Bronchial epithelial cell (primary cell): ENCODE results near the gene KHDC1. TPM values are rescaled to one million over a fixed set of nuclear protein-coding genes. Genes with fewer than 3 reads are reported as not detected.
"Not testable (repeated sequence)": the region's sequence is repeated elsewhere in the genome, so short reads cannot be mapped to it uniquely, and the experiment has no call there.

Experiments
- DNase-seq: peaks from one replicate; pipeline ENCODE4 v3.0.0-alpha.2; 2010; ENCODE audit warnings: low read depth
- FAIRE-seq: peaks from 2 replicates; lab custom pipeline; 2011; peaks lifted over from hg19 to GRCh38; lab: Jason Lieb, UNC
- H3K27me3 ChIP-seq: 2 replicates; pipeline ENCODE4 v1.5.1; 2011; ENCODE audit warnings: low read length; ENCODE audit not compliant: control insufficient read depth, insufficient read depth
- H3K36me3 ChIP-seq: 2 replicates; pipeline ENCODE4 v1.5.1; 2011; ENCODE audit warnings: low read length; ENCODE audit not compliant: control insufficient read depth, insufficient read depth
- H3K4me3 ChIP-seq: 2 replicates; pipeline ENCODE4 v1.5.1; 2011; ENCODE audit warnings: mild to moderate bottlenecking, low read depth, low read length, control low read depth
- total RNA-seq: library from RNA; depleted of rRNA; stranded (reverse); fragments of >200 nt; gene quantifications from 2 replicates; pipeline ENCODE4 v1.2.1, GENCODE V29; 2014
- TF ChIP-seq, protein P1 (sequence below): IDR thresholded peaks from 2 replicates; pipeline ENCODE4 v1.5.1; 2011; ENCODE audit warnings: mild to moderate bottlenecking, moderate library complexity, low read length, control low read depth, inconsistent platforms; ENCODE audit not compliant: insufficient read depth, severe bottlenecking

KHDC1 gene
- total RNA-seq, 1 donor from 2014 or later: 1.3 TPM

DNA sequence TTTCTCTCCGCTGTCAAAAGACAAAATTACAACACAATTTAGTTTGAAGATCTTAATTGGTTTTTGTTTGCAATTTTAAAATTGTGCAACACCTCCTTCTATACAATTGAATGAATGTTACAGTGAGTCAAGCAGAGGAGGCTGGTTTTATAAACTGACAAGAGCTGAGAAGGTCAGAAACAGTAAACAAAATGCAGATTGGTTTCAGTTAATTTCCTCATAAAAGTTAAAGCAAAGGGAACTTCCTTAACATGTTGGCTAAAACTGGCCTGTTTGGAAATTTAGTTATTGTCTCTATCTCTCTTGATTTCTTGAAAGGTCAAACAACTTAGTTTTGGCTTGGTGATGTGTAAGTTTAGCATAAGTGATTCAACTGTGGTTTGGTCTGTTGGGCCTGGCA lies 59.9 kb downstream of the KHDC1 start:
- no peak overlapping the region for H3K4me3 ChIP-seq
- H3K36me3 ChIP-seq: no peaks in the 10 kb centered on the region
- TF ChIP-seq, protein P1, sequence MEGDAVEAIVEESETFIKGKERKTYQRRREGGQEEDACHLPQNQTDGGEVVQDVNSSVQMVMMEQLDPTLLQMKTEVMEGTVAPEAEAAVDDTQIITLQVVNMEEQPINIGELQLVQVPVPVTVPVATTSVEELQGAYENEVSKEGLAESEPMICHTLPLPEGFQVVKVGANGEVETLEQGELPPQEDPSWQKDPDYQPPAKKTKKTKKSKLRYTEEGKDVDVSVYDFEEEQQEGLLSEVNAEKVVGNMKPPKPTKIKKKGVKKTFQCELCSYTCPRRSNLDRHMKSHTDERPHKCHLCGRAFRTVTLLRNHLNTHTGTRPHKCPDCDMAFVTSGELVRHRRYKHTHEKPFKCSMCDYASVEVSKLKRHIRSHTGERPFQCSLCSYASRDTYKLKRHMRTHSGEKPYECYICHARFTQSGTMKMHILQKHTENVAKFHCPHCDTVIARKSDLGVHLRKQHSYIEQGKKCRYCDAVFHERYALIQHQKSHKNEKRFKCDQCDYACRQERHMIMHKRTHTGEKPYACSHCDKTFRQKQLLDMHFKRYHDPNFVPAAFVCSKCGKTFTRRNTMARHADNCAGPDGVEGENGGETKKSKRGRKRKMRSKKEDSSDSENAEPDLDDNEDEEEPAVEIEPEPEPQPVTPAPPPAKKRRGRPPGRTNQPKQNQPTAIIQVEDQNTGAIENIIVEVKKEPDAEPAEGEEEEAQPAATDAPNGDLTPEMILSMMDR: no peak
- peak; percentile 29 for DNase-seq
- FAIRE-seq: no peak
- no peaks in the 10 kb centered on the region for H3K27me3 ChIP-seq

DNA sequence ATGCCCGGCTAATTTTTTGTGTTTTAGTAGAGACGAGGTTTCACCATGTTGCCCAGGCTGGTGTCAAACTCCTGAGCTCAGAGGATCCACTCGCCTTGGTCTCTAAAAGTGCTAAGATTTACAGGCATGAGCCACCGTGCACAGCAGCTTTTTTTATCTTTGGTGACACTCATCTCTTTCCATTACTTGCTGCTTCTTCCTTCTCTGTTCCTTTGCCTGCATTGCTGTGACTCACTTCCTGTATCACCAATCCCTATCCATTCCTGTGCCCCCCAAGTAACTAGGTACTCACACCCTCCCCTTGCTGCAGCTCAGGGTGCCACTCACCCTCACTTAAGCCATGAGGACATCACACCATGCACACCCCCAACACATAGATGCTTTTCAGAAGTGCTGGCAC lies 62.3 kb downstream of the KHDC1 start:
- FAIRE-seq (no peak), DNase-seq (no peak)
- H3K36me3 ChIP-seq: no peaks in the 10 kb centered on the region
- no peak overlapping the region for H3K4me3 ChIP-seq
- no peaks in the 10 kb centered on the region for H3K27me3 ChIP-seq
- TF ChIP-seq, protein P1: no peak

DNA sequence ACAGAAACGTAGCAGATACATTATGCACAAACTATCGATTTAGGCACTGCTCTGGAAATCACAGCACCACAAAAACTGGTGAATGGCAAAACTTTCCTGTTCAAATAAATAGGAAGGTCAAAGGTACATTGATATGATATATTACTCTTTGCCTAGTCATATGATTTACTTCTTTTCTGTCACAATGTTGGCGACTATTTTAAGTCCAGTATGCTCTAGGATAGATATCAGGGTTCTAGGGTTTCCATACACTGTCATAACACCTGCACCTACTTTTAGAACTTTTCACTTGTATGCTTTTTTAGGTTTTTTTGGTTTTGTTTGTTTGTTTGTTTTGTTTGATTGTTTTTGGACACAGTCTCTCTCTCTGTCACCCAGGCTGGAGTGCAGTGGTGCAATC lies 62.7 kb downstream of the KHDC1 start:
- Histone ChIP-seq H3K4me3 (no peak overlapping the region), H3K27me3 (no peaks in the 10 kb centered on the region), H3K36me3 (no peaks in the 10 kb centered on the region)
- DNase-seq (no peak), FAIRE-seq (no peak)
- TF ChIP-seq, protein P1: no peak

DNA sequence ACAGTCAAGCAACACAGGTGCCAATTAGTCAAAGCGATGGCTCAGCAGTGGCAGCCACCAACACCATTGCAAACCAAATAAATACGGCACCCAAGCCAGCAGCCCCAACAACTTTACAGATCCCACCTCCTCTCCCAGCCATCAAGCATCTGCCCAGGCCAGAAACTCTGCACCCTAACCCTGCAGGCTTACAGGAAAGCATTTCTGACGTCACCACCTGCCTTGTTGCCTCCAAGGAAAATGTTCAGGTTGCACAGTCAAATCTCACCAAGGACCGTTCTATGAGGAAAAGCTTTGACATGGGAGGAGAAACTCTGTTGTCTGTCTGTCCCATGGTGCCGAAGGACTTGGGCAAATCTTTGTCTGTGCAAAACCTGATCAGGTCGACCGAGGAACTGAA lies 68.3 kb downstream of the KHDC1 start:
- no peaks in the 10 kb centered on the region for H3K36me3 ChIP-seq
- H3K4me3 ChIP-seq: no peak overlapping the region
- TF ChIP-seq, protein P1: no peak
- FAIRE-seq (no peak), DNase-seq (no peak)
- no peaks in the 10 kb centered on the region for H3K27me3 ChIP-seq

DNA sequence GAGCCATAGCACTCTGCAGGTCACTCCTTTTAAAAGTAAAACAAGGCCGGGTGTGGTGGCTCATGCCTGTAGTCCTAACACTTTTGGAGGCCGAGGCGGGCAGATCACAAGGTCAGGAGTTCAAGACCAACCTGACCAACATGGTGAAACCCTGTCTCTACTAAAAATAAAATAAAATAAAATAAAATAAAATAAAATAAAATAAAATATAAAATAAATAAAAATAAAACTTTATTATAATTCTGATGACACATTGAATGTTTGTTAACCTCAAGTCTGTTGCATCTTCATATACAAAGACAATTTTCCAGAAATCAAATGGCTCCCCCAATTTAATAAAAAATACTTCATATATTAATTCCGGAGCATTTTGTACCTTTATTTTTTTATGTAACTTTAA lies 69.7 kb downstream of the KHDC1 start:
- DNase-seq, FAIRE-seq, H3K4me3 ChIP-seq, H3K36me3 ChIP-seq, H3K27me3 ChIP-seq: not testable (repeated sequence)

Other genes starting within 250 kb of the KHDC1 start
- not detected in 2 replicates for gene KHDC1L, start 37.7 kb downstream of the KHDC1 start, total RNA-seq
- not detected in 2 replicates for gene DPPA5, start 91.1 kb upstream of the KHDC1 start, total RNA-seq
- gene KHDC3L, start 99.5 kb upstream of the KHDC1 start, total RNA-seq: not detected in 2 replicates
- not detected in 2 replicates for gene OOEP, start 106.7 kb upstream of the KHDC1 start, total RNA-seq
- gene DDX43, start 131.6 kb upstream of the KHDC1 start, total RNA-seq: 0.26 and 0.64 TPM in 2 replicates
- 3.6 and 3.9 TPM in 2 replicates for gene CGAS, start 189.1 kb upstream of the KHDC1 start, total RNA-seq
- 40.3 and 47.1 TPM in 2 replicates for gene MTO1, start 198.5 kb upstream of the KHDC1 start, total RNA-seq